Activated CD4-positive, alpha-beta T cell treated with anti-CD3 and anti-CD28 coated beads, Interleukin-2, amount 50 U/mL, for 16 hours (primary cell): ENCODE results near the gene IPO5.
A peak's percentile ranks its signal among the peaks of the same experiment; 100 is the strongest.
"Not testable (repeated sequence)": the region's sequence is repeated elsewhere in the genome, so short reads cannot be mapped to it uniquely, and the experiment has no call there.

Experiments used
- DNase-seq: peaks from one replicate; pipeline ENCODE4 v3.0.0-alpha.2; 2020

Gene IPO5

DNA sequence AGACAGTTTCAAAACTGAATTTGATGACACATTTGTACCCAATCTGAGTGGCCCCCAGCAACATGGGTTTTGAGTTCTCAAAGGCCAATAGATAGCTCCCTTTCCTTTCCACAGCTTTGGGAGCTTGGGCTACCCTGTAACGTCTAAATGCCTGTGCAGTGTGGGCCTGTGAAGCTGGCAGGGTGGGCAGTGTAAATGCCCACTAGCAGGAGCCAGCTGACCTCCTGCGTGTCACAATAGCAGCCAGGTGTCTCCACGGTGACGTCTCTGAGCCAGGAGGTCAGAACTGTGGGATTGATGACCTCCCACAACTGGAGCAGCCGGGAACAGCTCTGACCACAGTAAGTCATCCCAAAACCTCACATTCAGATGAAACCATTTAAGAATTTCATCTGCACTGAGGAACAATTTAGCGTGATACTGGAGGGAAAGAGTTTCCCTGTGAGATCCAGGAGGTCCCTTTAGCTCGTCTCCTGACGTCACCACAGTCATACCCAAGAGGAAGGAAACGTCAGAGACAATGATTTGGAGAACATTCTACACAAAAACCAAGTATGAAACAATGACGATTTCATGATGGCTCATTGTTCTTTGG, at the start of gene IPO5:
IPO5 (plus strand) TSS at position 300 of the 595 bp plus-strand sequence. CDS start 23,022 bp downstream, outside the sequence.
- no peak for DNase-seq

DNA sequence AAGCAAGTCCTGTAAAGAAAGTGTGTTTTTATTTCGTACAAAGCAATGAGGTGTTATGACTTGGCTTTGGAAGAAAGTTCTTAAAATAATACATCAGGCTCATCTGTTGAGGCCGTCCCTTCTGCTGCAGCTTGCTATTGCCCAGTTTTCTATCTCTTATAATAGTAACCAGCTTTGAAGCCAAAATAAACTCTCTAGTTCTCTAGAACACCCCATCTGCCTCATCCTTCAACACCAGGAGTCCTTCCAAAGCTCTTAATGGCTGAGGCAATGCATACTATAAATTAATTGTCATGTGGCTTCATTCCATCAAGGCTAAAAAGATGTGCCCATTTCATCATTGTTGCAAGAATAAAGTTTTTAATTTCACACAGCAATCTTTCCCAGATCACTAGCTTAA, 49.4 kb upstream of the IPO5 start:
- no peak for DNase-seq

DNA sequence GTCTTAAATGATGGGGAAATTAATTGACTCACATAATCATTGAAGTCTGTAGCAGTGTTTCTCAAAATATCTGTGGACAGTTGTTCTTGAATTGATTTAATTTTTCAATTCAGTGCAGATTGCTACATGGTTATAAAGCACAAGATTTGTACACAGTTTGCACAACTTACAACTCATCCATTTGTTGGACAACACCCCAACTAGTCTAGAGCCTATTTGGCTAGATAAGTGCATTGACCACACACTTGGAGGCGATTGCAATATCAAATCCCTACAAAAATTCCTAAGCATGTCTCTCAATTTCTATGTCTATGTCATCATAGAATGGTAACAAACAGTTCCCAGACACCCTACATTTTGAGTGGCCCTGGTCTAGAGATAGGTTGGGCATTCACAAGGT, 48.0 kb upstream of the IPO5 start:
- DNase-seq: no peak

DNA sequence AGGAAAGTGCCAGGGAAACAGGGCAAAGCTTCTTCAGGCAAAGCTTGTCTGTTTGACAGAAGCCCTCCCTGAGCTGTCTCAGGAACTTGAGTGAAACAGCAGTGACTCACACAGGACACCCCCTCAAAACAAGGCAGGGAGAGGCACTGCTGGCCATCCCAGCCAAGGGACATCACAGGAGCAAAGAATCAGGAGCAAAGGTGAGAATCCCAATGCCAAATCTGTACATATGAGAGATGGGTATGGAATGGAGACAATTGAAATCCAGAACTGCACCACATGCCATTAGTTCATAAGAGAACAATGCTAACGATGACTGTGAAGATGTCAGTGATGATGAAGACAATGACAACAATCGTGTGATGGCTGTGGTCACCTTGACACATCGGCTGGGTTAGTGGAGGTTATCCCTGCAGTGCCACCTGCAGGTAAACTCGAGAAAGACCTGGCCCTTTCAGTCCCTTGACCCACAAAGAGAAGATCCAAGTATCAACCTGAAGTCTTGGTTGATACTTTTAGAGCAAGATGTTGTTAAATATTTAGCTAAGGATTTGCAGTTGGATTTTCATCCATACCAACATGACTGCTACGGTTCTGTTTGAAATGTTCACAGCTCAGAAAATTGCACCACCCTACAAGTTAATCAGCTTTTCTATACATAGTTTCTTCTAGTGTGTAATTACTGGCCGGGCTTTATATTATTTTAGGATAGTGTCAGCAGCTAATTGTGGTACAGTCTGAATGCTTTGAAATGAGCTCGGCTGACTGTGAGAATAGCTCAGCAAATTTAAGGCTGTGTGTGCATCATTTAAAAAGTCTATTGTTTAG, 42.0 kb upstream of the IPO5 start:
- DNase-seq: peak; percentile 26

DNA sequence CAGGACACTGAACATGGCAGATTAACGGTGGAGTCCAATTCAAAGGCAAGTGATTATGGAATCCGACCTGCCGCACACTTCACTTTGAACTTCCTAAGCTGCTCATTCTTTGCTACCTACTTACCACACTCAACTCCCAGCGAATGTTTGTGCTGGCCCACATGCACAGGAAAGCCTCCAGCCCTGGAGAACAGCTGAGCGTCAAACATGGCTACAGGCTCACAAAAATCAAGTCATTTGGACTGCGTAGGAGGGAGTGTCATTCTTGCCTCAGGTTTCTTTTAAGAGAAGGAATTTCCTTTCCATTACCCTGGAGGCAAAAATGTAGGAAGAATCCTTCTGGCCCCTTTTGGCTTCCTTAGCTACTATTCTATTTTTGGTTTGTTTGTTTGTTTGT, 41.3 kb upstream of the IPO5 start:
- no peak for DNase-seq

DNA sequence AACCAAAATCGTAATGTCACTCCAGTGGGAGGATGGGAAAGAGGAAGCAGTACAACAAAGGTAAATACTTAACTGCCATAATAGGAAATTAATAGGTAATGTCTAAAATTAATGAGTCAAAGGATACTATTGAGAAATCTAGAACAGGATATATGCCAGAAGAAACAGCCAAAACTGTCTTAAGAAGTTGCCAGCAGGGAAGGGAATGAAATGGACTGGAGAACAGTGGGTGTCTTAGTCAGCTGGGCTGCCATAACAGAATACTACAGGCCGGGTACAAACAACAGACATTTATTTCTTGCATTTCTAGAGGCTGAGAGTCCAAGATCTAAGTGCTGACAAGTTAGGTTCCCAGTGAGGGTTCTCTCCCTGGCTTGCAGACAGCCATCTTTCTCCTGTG, 40.3 kb upstream of the IPO5 start:
- DNase-seq: no peak

DNA sequence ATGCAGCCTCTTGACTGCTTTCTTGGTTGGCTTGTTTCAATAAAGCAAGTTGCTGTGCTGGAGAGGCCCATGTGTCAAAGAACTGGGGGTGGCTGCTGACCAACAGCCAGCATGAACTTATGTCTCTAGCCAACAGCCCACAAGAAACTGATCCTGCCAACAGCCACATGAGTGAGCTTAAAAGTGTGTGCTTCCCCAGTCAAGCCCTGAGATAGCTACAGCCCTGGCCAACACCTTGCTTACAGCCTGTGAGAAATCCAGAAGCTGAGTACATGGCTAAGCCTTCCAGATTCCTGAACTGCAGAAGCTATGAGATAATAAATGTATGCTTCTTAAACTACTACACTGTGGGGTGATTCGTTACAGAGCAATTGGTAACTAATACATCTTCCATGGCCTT, 38.9 kb upstream of the IPO5 start:
- DNase-seq: no peak

DNA sequence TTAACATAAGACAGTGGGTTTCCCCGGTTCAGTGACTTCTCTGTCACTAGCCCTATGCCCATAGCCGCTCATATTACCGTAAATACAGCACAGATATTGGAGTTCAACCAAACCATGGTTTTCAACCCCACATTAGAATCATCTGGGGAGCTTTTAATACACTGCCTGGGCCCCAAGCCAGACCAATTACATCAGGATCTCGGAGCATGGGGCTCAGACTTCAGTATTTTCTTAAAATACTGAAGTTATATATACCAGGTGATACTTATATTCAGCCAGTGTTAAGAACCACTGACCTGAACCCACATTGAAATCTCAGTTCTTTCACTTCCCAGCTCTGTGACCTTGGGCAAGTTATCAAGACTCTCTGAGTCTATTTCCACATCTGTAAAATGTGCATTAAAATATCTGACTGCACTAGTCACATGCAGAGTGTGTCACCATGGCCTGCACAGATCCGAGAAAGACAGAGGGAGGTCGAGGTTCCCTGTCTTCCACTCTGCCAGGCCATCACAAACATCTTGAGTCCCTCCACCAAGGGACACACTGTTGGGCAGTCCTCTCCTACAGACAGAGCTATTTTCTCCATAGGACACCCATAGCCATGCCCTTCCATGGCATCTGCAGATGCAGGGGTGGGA, 32.2 kb upstream of the IPO5 start:
- no peak for DNase-seq

DNA sequence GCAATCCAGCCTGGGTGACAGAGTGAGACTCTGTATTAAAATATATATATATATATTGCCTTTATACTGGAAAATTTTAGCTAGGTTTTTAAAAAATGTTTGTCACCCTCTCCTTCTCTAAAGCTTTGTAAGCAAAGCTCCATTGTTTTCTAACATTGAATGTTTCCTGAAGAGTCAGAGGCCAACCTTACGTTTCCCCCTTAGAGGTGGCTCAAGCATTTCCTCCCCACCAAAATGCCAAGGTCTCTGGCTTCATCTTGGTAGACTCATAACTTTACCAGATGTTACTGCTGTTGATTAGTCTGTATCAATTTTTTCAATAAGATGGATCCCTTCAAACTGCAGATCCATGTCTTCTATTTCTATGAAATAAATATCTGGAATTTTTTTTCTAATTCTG, 25.2 kb upstream of the IPO5 start:
- DNase-seq: no peak

DNA sequence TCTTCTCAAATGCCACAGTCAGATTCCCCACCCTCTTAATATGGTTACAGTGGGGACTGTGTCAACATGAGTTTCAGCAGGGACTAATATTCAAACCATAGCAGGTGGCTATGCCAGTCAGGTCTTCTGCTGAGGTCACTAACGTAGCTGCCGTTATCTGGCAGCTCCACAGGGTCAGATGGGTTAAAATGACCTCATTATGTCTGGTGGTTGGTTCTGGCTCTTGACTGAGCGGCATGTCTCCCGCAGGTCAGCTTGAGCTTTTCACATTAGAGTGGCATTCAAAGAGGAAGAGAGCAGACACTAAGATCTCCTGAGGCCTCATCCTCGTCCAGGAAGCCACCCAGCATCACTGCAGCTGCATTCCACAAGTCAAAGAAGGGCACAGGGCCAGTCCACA, 21.4 kb upstream of the IPO5 start:
- DNase-seq: no peak

DNA sequence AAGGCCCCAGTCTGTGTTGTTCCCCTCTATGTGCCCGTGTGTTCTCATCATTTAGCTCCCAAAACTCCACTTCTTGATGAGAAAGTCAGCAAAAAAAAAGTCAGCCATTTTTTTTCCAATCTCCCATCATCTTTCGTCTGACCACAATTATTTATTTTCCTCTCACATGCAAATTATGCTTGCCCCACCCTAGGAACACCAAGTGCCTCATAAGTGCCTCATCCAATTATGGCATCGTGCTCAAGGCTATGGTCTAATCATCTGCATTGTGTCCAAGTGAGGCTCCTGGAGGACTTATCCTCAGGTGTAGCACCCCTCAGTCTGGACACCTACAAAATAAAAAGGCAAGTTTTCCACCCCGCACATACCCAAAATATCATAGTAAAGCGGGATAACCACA, 20.8 kb upstream of the IPO5 start:
- DNase-seq: no peak

DNA sequence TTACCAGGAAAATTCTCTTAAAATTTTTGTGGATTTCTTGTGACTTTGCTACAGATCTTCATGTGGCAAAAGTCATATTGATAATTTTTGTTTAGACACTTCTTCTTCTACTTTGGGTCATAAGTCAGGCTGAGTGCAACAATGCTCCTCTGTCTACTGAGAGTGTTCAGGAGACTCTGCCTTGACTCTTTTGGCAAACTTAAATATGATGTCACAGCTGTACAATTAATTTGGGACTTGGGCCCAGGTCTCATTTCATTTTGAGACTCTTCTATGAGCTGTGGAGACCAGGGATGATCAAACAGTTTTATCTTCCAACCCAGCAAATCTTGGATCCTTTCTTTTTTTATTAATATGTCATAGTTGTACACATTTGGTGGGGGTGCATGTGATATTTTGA, 19.7 kb upstream of the IPO5 start:
- DNase-seq: no peak

DNA sequence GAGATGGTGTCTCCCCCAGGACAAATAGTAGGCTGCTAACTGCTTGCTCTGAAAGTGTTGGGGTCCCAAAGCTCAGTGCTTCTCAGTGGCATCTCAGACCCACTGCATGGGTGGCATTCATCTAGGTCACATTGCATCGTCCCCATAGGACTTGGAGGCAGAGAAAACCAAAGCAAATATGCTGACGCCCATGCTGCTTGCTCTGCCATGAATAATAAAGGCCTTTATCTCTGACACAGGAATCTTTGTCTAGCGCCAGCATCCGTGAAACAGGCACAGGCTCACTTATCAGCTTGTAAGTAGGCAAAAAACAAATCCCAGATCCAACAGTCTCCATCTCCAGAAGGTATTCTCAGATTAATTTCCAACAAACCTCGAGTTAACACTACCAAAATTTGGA, 18.9 kb upstream of the IPO5 start:
- no peak for DNase-seq

DNA sequence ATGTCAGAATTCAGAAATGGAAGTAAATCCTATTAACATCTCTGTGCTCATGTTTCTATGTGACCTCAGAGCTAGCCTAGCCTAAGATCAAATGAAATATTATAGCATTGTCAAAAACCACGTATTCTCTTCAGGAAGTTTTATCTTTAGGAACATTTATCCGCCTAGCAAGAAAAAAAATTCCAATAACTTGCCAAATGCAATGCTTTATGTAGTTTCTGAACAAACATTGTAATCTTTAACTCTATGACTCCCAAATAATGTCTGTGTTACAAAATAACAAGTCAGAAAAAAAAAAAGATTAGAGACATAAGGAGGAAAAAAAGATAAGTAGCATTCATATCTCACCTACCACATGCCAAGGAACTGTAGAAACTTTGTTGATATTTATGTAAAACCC, 18.4 kb upstream of the IPO5 start:
- DNase-seq: no peak

DNA sequence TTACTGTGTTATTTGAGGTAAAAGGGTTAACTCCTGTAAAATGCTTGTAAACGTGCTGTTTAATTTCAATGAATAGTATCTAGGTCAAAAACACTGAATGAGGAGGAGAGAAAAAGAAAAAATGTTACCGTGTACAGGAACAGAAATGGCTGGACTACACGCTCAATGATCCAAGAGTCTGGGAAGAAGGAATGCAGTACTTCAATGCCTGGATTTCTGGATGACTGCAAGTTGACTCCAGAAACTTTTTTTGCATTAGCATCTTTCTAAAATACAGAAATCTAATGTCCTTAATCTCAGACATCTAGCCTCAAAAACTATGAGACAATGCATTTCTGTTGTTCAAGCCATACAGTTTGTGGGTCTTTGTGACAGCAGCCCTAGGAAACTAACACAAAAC, 17.4 kb upstream of the IPO5 start:
- no peak for DNase-seq

DNA sequence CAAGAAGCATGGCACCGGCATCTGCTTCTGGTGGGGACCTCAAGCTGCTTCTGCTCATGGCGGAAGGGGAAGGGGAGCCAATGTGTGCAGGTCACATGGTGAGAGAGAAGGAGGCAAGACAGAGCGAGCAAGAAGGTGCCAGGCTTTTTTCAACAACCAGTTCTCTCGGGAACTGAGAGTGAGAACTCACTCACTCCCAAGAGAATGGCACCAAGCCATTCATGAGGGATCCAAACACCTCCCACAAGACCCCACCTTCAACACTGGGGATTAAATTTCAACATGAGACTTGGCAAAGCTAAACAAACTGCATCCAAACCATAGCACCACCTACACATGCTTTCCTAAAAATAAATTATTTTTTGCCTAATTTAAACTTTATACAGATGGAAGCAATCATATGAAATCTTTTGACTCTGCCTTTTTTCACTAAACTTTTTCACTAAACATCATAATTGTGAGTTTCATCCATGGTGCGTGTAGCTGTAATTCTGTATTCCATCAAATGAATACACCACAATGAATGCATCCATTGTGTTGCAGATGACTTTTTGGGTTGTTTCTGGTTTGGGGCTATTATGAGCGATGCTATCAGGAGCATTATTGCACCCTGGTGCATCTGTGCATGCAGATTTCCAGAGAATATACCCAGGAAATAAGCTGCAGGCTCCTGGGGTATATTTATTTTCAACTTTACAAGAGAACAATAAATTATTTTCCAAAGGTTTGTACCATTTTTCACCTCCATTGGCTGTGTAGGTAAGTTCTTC, 14.6 kb upstream of the IPO5 start:
- DNase-seq: no peak

DNA sequence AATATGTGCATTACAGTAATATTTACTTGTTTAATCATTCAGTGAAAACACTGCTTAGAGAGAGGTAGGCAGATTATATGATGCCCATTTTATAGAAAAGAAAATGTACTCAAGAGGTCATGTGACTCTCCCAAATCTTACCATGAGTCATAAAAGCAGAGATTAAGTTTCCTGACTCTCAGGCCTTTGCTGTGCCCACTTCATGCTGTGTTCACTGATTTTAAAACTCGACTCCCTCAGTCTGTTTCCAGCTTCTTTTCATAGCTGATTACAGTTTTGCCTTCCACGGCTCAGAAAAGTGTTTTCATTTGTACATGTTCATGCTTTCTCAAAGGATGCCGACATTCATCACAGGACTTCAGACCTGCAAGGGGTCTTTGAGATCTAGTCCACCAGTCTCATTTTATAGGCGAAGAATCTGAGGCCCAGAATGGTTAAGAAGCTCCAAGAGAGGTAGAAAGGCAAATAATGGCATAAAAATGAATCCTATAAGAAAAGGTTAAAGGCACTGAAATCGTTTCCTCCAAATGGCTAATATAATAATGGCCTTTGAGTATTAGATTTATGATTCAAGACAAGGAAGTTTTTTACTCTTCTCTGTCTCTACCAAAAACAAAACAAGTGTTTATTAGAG, 9.0 kb upstream of the IPO5 start:
- no peak for DNase-seq

DNA sequence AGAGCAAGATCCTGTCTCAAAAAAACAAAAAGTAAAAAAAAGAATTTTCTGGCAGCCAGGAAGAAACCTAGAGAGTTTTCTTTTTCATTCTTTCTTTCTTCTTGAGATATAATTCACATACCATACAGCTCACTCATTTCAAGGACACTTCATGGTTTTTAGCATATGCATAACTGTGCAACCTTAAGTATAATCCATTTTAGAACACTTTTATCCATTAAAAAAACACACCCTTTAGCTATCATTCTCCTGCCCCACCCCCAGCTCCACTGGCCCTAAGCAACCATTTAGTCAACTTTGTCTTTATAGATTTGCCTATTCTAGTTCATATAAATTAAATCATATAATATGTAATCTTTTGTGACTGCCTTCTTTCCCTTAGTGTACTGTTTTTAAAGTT, 8.1 kb upstream of the IPO5 start:
- DNase-seq: no peak

DNA sequence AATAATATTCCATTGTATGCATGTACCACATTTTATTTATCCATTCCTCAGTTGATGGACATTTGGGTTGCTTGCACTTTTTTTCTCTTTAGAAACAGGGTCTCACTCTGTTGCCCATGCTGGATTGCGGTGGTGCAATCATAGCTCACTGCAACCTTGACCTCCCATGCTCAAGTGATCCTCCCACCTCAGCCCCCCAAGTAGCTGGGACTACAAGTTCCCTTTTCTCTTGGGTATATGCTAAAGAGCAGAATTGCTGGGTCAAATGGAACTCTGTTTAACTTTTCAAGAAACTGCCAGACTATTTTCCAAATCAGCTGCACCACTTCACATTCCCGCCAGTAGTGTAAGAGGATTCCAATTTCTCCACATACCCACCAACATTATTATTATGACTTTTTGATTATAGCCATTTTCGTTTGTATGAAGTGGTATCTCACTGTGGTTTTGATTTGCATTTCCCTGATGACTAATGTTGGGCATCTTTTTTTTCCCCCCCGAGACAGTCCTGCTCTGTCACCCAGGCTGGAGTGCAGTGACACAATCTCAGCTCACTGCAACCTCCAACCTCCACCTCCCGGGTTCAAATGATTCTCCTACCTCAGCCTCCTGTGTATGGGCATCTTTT, 7.6 kb upstream of the IPO5 start:
- DNase-seq: peak; percentile 3

DNA sequence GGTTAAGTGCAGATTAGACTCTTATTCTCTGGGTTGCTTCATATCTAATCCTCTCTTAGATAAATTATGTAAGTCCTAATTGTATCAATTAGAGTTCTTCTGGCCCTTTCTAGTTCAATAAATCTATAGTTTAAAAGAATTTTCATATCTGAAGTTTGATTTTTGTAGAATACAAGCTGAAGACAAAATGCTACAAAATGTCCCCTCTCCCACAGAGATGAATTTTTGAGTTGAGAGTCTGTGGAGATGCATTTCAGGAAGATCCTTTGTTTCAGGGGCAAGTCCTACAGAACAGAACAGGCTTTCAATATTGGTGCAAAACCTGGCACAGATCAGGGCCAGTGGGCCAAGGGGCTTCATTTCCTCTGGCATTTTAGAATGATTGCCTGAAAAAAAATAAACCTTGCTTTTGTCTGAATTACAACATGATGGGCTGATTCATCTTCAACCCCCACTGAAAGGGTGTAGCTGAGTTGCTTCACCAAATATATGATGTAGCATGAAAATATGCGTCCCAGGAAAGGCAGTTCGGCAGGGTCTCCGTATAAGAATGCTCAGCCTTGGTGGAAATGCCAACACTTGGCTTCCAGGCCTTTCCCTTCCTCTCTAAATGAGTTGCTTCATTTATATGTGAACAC, 6.4 kb upstream of the IPO5 start:
- DNase-seq: no peak

DNA sequence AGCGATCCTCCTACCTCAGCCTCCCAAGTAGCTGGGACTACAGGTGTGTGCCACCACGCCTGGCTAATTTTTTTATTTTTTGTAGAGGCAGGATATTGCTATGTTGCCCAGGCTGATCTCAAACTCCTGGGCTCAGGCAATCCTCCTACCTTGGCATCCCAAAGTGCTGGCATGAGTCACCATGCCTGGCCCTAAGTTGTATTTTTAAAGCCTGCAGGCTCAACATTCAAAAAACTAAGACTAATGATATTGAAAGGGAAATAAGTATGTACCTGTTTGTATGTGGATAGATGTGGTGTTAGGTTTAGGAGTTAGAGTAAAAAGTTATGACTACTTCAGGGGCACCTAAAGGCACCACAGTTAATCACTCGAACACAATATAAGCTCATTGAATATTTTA, 5.4 kb upstream of the IPO5 start:
- DNase-seq: no peak

DNA sequence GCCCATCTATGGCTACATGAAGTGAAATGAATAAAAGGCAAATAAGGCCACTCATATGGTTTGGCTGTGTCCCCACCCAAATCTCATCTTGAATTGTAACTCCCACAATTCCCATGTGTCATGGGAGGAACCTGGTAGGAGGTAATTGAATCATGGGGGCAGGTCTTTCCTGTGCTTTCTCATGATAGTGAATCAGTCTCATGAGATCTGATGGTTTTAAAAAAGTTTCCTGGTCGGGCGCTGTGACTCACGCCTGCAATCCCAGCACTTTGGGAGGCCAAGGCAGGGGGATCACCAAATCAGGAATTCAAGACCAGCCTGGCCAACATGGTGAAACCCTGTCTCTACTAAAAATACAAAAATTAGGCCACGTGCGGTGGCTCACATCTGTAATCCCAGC, 4.2 kb upstream of the IPO5 start:
- not testable (repeated sequence) for DNase-seq
